Stimulated activated CD8-positive, alpha-beta memory T cell treated with anti-CD3 and anti-CD28 coated beads, Interleukin-15, amount 100 ng/mL, for 24 hours (primary cell): ENCODE results near the gene LRRC71.
A peak's percentile ranks its signal among the peaks of the same experiment; 100 is the strongest.

Source experiments
- DNase-seq: peaks from one replicate; pipeline ENCODE4 v3.0.0-alpha.2; 2020; ENCODE audit warnings: low read depth

LRRC71 gene

DNA sequence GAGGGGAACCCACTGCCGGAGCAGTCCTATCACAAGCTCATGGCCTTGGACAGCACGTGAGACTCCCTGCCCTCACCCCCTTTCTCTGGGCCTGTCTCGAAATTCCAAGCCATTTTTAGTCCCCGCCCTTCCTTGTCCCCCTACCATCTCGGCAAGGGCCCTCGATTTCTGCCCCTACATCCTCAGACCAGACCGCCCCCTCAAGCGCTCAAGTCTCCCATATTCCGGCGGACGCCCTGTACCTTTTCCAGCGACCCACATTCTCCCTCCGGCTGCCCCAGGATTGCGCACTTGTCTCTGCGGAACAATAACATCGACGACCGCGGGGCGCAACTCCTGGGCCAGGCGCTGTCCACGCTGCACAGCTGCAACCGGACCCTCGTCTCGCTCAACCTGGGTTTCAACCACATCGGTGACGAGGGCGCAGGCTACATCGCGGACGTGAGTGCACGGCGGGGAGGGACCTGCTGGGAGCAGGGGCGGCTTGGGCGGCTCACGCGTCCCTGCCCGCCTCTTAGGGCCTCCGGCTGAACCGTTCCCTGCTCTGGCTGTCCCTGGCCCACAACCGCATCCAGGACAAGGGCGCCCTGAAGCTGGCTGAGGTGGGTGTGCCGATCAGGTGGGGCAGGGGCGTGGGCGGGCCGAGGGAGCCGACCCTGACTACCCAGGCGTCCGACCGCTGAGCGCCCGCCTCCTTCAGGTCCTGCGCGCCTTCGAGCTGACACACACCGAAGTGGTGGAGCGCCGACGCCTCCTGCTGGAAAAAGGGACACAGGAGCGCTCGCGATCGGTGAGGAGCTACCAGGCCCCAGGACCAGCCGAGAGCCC lies 7.0 kb downstream of the LRRC71 start:
- peak; percentile 31 for DNase-seq

DNA sequence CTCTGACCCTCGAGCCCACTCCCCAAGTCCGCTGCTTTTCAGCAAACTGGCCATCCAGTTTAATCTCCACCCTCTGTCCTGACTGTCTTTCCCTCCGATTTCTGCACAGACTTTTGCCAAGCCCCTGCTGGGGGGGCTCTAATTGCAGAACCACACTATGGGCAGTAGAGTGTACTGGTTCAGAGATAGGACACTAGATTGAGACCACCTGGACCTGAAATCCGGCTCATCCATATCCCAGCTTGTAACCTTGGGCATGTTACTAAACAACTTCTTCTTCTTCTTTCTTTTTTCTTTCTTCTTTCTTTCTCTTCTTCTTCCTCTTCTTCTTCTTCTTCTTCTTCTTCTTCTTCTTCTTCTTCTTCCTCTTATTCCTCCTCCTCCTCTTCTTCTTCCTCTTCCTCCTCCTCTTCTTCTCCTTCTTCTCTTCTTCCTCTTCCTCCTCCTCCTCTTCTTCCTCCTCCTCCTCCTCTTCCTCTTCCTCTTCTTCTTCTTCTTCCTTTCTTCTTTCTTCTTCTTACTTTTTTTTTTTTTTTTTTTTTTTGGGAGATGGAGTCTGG lies 7.7 kb downstream of the LRRC71 start:
- no peak for DNase-seq

DNA sequence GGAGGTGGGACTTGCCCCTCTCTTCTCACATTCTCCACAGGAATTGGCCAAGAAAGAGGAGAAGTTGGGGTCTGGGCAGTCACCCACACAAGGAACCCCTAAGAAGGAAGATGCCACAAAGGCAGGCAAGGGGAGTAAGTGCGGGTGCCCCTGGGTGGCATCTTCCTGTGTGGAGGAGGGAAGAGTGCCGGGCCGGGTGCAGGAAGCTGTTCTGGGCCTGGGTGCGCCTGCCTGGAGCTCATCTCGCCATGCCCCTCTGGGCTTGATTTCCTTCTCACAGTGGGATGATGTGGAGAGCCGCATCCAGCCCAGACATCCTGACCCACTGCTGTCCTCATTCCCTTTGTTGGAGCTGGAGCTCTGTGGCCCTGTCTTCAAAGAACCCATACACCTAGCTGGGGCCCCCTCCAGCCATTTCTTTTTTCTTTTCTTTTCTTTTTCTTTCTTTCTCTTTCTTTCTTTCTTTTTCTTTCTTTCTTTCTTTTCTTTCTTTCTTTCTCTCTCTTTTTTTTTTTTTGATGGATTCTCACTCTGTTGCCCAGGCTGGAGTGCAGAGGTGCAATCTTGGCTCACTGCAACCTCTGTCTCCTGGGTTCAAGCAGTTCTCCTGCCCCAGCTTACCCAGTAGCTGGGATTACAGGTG lies 9.3 kb downstream of the LRRC71 start:
- no peak for DNase-seq

DNA sequence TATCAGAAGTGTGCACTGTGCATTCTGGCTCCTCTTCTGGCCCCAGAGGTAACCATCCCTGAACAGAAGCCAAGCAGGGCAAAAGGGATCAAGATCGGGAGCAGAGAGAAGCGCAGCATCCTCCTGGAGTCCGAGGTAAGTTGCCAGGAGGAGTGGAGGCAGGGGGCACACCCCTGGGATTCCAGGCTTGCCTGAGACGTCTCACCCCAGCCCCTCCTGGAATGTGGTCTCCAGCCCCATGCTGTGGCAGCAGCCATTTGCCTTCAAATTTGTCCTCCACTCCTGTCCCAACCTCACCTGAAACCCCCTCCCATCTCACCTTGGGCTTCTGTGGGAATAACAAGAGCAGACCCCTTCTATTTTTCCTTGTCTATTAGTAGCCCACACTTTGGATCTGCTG lies 10.1 kb downstream of the LRRC71 start:
- no peak for DNase-seq

DNA sequence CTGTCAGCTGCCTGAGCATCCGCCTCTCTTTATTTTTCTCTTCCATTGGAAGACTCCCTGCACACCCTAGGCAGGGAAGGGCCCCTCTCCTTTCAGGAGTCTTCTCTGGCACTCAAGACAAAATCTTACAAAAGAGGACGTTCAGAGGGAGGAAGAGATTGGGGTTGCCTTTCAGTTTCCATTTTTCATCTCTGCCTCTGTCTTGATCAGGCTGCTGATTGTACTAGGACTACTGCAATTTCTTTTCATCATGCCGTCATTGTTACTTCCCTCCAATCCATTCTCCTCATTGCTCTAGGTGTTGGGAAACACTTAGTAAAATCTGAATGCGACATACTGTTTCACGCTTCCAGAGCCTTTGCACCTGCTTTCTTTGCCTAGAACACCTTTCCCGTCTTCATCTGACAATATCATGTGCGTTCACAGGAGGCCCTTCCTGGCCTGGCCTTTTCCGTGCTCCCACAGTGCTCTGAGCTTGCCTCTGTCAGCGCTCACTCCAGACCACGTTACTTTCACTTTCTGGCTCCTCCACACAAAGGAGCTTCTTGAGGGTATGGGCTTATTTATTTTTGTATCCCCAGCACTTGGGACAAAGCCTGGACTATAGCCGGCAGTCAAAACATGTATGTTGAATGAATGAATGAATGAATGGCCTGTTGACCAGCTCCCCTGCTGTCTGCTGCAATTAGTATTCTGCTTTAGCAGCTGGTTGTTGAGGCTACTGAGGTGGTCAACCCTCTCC lies 10.9 kb downstream of the LRRC71 start:
- DNase-seq: no peak

DNA sequence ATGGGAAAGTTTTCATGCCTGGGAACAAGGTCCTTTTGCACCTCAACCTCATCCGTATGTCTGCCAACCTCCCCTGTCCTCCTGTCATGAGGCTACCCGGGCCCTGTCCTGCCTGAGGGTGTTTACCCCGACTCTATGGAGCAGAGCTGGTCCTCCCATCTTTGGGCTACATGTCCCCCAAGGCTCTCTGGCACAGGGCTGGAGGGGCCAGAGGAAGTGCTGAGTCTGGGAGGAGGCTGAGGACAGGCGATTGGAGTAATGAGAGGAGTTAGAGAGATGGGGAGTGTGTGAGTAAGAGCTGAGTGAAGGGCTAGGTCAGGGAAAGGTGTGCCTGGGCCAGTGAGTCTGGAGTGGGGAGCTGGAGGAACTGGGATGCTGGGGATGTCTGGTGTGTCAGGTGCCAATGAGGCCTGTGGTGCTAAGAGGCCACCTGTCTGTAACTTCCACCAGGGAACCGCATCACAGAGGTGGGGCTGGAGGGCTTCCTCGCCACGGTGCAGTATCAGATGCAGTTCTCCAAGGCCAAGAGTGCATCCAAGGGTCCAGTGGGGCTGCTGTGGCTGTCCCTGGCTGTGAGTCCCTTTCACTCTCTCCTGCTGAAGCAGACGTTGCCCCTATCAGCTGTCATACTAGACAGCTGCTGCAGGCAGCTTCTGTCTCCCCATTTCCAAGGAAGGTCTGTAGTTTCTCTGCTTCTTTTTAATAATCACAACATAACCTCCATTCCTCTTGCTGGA lies 11.7 kb downstream of the LRRC71 start:
- DNase-seq: no peak

DNA sequence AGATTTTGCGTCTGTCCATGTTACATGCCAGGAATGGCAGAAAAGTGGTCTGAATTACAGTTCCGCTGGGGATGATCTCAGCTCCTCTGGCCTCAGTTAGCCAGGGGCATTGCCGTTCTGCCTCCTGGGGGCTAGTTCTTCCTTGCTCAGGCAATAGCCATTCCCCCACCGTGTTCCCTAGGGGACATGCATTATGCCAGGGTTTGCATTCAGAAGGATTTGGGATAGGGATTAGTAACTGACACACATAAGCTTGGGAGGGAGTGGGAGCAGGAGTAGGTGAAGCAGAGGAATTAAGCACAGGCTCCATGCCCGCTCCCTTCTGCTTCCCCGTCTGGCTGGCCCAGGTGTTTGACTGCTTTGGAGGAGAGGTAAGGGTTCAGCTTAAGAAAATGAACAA lies 12.7 kb downstream of the LRRC71 start:
- no peak for DNase-seq

DNA sequence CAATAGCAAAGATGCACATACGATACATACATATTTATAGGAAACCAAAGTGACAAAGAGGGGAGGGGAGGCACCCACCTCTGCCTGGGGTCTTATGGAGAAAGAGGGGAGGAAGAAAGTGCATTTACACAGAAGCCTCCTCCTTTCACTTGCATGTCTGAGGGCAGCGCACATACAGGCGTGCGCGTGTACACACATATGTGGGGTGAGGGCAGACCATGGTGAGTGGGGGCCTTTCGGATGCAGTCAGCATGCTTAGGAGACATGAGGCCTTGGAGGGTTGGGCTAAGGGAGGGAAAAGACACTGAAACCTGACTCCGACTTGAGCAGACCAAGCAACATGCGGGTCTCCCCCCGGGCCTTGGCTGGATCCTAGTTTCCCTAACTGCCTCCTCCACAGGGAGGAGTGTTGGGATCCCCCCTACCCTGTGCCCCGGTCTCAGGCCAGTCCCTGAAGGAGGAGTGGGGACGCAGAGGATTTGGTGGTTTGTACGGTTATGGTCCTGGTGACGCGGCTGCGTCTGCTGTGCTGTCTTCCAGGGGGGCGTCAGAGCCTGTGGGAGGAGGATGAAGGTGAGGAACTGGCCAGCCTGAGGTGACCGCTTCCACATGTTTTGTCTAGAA lies 15.2 kb downstream of the LRRC71 start:
- no peak for DNase-seq

DNA sequence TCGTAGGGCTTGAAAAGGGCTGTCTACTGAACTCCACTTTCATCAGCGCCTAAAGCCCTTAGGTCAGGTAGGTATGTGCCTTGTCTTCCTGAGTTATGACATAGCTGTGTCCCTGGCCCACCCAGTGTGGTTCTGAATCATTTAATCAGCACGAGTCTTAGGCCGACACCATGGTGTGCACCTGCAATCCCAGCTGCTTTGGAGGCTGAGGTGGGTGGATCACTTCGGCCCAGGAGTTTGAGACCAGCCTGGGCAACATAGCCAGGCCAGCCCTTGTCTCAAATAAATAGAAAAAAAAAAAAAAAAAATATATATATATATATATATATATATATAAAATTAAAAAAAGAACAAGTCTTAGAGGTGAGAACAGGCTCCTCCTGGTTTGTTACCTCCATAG lies 15.8 kb downstream of the LRRC71 start:
- DNase-seq: no peak

DNA sequence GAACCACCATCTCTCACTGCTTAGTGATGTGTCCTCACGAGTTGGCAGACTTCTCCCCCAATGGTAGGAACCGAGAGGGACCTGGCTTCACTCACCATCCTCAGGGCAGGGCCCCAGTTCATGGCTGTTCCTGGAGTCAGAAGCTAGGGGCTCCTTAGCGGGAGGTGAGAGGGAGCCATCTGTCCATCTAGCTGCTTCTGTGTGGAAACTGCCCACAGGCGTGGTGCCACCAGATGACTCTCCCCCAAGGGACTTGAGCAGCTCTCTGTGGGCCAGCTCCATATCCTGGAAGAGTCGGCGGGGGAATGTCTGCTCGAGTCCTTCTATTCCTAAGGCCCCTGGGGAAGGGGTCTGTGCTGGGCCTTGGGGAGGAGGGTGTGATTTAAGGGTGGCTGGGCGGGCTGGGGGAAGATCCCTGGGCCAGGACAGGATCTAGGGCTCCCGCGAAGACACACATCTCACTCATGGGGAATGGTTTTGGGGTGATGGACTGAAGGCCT lies 16.3 kb downstream of the LRRC71 start:
- DNase-seq: no peak

DNA sequence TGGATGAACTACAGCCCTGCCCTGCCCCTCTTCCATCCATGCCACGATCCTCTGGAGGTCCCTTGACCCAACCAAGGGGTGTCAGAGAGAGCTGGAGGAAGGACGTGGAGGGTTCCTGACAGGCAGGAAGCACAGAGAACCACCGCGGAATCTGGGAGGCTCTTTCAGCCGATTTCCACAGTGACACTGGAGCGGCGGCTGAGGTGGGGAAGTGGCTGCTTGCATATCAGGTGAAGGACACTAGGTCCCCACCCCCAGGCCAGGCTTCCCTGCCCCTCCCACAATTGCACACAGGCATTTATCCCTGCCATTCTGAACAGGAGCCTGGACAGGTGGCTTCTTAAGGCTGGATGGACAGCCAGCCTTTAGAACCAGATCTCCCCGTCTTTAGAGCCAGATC lies 17.5 kb downstream of the LRRC71 start:
- no peak for DNase-seq

DNA sequence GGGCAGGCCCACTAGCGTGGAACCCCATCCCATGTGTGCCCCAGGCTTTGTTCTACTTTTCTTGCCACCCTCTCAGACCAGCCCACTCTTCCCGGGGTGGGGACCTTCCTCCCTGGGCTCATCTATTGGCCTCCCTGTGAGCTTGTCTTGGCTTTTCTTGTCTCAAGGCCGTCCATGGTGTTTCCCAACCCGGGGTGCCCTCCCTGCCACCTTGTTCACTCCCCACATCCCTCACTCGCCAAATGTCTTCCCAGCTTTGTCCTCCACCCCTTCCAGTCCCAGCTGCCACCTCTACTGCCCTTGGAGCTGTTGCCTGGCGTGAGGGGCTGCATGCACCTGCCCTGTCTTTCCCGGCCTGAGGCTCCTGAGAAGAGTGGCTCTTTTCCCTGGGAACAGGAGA lies 18.4 kb downstream of the LRRC71 start:
- DNase-seq: no peak

DNA sequence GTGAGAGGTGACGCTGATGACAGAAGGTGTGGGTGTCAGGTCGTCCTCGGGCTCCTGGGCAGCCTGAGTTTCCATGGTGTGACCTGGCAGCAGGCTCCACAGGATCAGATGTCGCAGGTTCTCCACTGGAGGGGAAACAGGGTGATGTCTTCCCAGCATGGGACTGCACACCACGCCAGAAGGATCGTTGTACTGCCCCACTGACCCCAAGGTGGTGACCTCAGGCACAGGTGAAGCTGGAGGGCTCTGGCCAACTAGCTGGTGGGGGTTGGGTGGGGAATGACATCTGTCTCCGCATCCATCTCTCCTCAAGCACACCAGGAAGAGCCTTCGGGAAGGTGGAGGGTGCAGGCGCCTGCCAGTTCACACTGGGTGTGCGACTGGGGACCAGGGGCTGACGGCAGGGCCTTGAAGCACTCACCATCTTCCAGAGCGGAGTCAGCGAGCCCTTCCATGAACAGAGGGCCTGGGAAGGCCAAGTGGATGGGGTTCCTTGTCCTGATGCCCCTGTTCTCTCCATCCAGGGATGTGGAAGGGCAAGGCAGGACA lies 19.4 kb downstream of the LRRC71 start:
- no peak for DNase-seq

DNA sequence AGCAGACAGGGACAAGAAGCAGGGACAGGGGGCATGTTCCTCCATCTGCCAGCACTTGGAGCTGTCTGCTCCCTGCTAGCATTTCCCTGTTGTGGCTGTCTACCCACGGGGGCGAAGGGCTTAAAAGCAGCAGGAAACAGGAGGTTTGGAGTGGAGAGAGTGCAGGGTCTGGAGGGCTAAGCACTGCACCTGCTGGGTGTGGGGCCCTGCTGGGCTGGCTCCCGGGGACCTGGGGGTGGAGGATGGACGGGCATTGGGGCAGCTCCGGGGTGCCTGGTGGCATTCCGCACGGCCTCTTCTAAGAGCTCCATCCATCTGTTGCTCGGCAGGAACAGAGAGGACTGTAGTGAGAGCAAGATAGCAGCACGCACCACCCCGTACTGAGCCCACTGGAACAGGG lies 21.2 kb downstream of the LRRC71 start:
- DNase-seq: no peak

DNA sequence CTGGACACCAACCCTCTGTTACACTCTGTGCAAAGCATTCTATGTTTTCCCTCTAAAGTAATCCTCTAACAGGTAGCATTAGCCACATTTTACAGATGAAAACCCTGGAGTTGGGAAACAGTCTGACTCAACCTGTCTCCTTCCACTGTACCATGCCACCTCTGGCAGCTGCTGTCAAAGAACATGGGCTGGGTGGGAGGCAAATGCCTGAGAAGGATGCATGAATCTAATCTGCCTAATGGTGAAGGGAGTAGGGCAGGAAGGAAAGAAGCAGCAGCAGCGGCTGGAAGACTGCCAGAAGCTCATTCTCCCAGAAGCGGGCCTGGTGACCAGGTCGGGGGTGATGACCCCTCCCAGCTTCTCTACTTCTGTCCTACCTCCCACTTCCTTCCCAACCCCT lies 21.7 kb downstream of the LRRC71 start:
- DNase-seq: no peak

DNA sequence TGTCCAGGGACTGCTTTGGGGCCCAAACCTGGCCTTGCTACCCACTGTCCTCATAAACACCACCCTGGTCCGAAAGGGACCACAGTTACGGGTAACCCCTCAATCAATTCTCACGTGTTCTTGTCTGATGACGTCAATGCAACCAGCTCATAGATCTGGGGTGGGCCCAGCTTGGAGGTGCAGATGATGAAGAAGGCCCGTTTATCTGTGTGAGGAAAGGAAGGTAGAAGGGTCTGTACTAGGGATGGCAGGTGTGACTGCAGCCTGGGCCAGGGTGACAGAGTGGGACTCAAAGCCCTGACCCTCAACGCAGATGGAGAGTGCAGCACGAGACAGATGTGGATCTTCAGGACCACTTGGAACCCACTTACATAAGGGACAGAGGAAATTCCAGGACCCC lies 22.1 kb downstream of the LRRC71 start:
- no peak for DNase-seq

DNA sequence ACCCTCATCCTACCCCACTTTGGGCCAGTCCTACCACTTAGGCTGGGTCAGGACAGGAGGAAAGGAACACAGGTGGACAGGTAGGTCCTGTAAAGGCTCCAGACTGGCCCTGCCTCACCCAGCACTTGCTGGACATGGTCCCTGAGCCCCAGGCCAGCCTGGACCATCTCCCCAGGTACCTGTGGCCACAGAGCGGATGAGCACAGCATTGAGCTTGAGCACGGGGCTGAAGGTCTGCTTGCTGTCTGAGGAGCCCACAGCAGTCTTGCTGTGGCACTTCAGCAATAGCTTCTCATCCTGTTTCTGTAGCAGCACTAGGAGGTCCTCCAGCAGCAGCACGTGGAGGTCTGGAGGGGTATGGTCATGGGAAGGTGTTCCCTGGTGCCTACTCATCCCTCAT lies 23.3 kb downstream of the LRRC71 start:
- no peak for DNase-seq

DNA sequence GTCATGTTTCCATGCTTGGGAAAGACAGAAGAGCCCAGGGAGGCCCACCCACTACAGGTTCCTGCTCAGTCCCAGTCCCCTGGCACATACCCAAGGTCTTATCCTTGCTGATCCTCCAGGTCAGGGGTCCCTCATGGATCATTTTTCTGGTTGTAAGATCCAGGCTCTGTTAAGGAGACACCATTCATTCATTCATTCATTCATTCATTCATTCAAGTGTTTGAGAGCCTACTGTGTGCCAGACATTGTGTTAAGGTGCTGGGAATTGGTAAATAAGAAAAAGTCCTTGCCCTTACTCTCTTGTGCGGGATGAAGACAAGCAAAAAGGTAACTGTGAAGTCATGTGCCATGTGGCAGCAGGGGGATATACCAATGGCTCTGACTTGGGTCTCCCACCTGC lies 23.8 kb downstream of the LRRC71 start:
- DNase-seq: no peak

DNA sequence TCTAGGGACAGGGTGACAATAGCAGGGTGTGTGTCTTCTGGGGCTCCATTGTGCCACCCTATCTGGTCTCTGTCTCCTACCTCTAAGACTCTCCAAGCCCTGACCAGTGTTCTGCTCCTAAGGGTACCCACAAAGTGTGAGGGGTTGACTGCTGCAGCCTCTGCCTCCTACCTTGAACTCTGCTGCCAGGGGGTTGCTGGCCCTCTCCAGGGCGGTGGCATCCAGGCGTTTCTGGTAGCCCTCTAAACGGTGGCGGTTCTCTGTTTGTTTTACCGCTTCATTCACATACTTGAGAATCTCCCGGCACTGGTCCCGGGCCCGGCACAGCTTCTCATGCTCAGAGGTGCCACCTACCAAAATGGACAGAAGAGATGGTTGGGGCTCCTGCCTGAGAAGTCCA lies 24.4 kb downstream of the LRRC71 start:
- no peak for DNase-seq

DNA sequence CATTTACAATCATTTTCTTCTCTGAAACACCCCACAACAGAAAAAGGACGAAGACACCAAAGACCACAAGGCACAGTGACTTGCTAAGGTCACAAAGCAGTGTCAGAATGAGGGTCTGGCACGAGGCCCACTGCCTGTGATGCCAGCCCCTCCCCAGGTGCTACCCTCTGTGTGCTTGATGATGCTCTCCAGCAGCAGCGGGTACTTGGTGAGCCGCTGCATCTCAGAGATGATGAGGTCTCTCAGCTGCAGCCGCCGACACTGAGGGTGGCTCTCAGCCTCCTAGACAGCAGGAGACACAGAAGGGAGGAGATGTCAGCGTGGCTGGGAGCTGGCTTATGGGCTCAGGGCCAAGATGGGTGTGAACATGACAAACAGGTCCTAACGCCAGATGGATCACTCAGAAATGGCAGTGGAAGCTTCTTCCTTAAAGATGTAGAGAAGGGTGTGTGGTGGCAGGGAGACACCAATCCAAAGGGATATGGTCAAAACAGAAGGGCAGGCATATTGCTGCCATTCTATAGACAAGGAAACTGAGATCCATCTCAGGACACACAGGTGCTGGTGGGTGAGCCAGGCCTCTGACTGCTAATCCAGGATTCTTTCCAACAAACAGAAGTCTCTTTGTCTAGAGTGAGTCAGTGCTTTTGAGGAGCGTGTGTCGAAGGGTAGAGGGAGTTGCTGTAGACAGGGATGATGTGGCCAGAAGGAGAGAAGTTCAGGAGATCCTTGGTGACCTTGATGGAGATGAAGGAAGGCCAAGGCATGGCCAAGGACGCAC lies 25.6 kb downstream of the LRRC71 start:
- no peak for DNase-seq
